NCI-H146 treated with DMSO at 0.1 percent for 48 hours (cell line): Measurements from ENCODE around the gene DCDC2.
"Not testable (repeated sequence)": the region's sequence is repeated elsewhere in the genome, so short reads cannot be mapped to it uniquely, and the experiment has no call there.

Experiments
- DNase-seq: peaks from one replicate; lab custom pipeline; 2025; ENCODE audit not compliant: unreplicated experiment; lab: John Stamatoyannopoulos, UW

DCDC2 gene

GRCh38 chr6:24329022-24329421 is 28.8 kb downstream of the DCDC2 start:
- no peak for DNase-seq

- no peak for DNase-seq
These were observed 30.1 kb downstream of the DCDC2 start for GRCh38 chr6:24327756-24328155.

GRCh38 chr6:24325978-24326377 is 31.9 kb downstream of the DCDC2 start:
- DNase-seq: no peak

GRCh38 chr6:24324617-24325016 is 33.2 kb downstream of the DCDC2 start:
- DNase-seq: no peak

- no peak for DNase-seq
These were observed 34.1 kb downstream of the DCDC2 start for GRCh38 chr6:24323632-24324337.

GRCh38 chr6:24322924-24323323 is 34.9 kb downstream of the DCDC2 start:
- DNase-seq: no peak

- DNase-seq: not testable (repeated sequence)
These were observed 35.4 kb downstream of the DCDC2 start for GRCh38 chr6:24322446-24322845.

GRCh38 chr6:24321538-24322162 is 36.2 kb downstream of the DCDC2 start:
- DNase-seq: no peak

GRCh38 chr6:24313251-24314141 is 44.4 kb downstream of the DCDC2 start:
- DNase-seq: no peak

GRCh38 chr6:24311775-24312174 is 46.1 kb downstream of the DCDC2 start:
- DNase-seq: not testable (repeated sequence)

GRCh38 chr6:24307881-24308280 is 50.0 kb downstream of the DCDC2 start:
- DNase-seq: no peak

- DNase-seq: no peak
These were observed 50.9 kb downstream of the DCDC2 start for GRCh38 chr6:24306936-24307335.

GRCh38 chr6:24306038-24306437 is 51.8 kb downstream of the DCDC2 start:
- DNase-seq: no peak

- no peak for DNase-seq
These were observed 60.9 kb downstream of the DCDC2 start for GRCh38 chr6:24296944-24297343.

- not testable (repeated sequence) for DNase-seq
These were observed 64.0 kb downstream of the DCDC2 start for GRCh38 chr6:24293852-24294251.

GRCh38 chr6:24287239-24287638 is 70.6 kb downstream of the DCDC2 start:
- DNase-seq: no peak

GRCh38 chr6:24284006-24284405 is 73.9 kb downstream of the DCDC2 start:
- DNase-seq: no peak

- DNase-seq: peak; percentile 96
These were observed 74.5 kb downstream of the DCDC2 start for GRCh38 chr6:24283043-24283985.

GRCh38 chr6:24274441-24275083 is 83.3 kb downstream of the DCDC2 start:
- peak; percentile 36 for DNase-seq
